ENCODE measurements around the gene ROCK1. TPM values are rescaled to one million over a fixed set of nuclear protein-coding genes. Genes with fewer than 3 reads are reported as not detected.

The ROCK1 gene
- total RNA-seq, result 42.7 and 56.0 TPM in 2 replicates

GRCh38 chr18:21111346-21112139 lies at the start of gene ROCK1:
Gene ROCK1, minus strand, starts transcription at chr18:21111813. Its CDS starts 903 bp downstream, at chr18:21110910.
- no peak for TF ChIP-seq CTCF (IDR thresholded peaks at IDR 0.05; ENCODE audit: extremely low read depth, low read depth, low read length)
- peaks cover 32% of the 10 kb centered on the region for H3K4me1 ChIP-seq (ENCODE audit: insufficient read depth, low read length)
- peak within 1 kb of the TSS; percentile 93 for H3K4me2 ChIP-seq (ENCODE audit: insufficient read depth, low read length)
- peak within 1 kb of the TSS; percentile 98 for H3K27ac ChIP-seq (ENCODE audit: low read depth, low read length)
- H3K36me3 ChIP-seq (ENCODE audit: insufficient read depth, low read length), result no peaks in the 10 kb centered on the region
- peak; percentile 97 for DNase-seq (ENCODE audit: insufficient read length, low spot score, missing footprints)
- H4K20me1 ChIP-seq (ENCODE audit: insufficient read depth, low read length), result peaks cover 38% of the 10 kb centered on the region
- no peaks in the 10 kb centered on the region for H3K27me3 ChIP-seq (ENCODE audit: insufficient read depth, low read length)
- H3K4me3 ChIP-seq (ENCODE audit: insufficient read depth, low read length), result peak within 1 kb of the TSS; percentile 97
- no peaks in the 10 kb centered on the region for H3K9me3 ChIP-seq (ENCODE audit: low read depth, low read length)
- H2AFZ ChIP-seq (ENCODE audit: low read length), result peak within 1 kb of the TSS; percentile 89
- H3K79me2 ChIP-seq (ENCODE audit: insufficient read depth, low read length), result peaks cover 49% of the 10 kb centered on the region

GRCh38 chr18:21155443-21155842 lies 43.8 kb upstream of the ROCK1 start:
- Histone ChIP-seq H3K27me3 (ENCODE audit: insufficient read depth, low read length) (no peaks in the 10 kb centered on the region), H3K27ac (ENCODE audit: low read depth, low read length) (no peak overlapping the region), H4K20me1 (ENCODE audit: insufficient read depth, low read length) (no peaks in the 10 kb centered on the region), H2AFZ (ENCODE audit: low read length) (no peak overlapping the region), H3K4me3 (ENCODE audit: insufficient read depth, low read length) (no peak overlapping the region), H3K4me1 (ENCODE audit: insufficient read depth, low read length) (no peaks in the 10 kb centered on the region), H3K9me3 (ENCODE audit: low read depth, low read length) (peaks cover 9% of the 10 kb centered on the region), H3K4me2 (ENCODE audit: insufficient read depth, low read length) (no peak overlapping the region), H3K79me2 (ENCODE audit: insufficient read depth, low read length) (no peaks in the 10 kb centered on the region), H3K36me3 (ENCODE audit: insufficient read depth, low read length) (no peaks in the 10 kb centered on the region)
- DNase-seq (ENCODE audit: insufficient read length, low spot score, missing footprints), result no peak
- no peak for TF ChIP-seq CTCF (IDR thresholded peaks at IDR 0.05; ENCODE audit: extremely low read depth, low read depth, low read length)

- Histone ChIP-seq H4K20me1 (ENCODE audit: insufficient read depth, low read length) (no peaks in the 10 kb centered on the region), H3K27ac (ENCODE audit: low read depth, low read length) (no peak overlapping the region), H3K36me3 (ENCODE audit: insufficient read depth, low read length) (no peaks in the 10 kb centered on the region), H3K9me3 (ENCODE audit: low read depth, low read length) (no peaks in the 10 kb centered on the region), H3K4me1 (ENCODE audit: insufficient read depth, low read length) (peaks cover 8% of the 10 kb centered on the region), H3K27me3 (ENCODE audit: insufficient read depth, low read length) (no peaks in the 10 kb centered on the region), H3K4me3 (ENCODE audit: insufficient read depth, low read length) (no peak overlapping the region), H3K79me2 (ENCODE audit: insufficient read depth, low read length) (no peaks in the 10 kb centered on the region), H3K4me2 (ENCODE audit: insufficient read depth, low read length) (no peak overlapping the region), H2AFZ (ENCODE audit: low read length) (peak overlapping the region; percentile 20)
- TF ChIP-seq CTCF (IDR thresholded peaks at IDR 0.05; ENCODE audit: extremely low read depth, low read depth, low read length), result no peak
- DNase-seq (ENCODE audit: insufficient read length, low spot score, missing footprints), result no peak
Measured at GRCh38 chr18:21146016-21146415, 34.4 kb upstream of the ROCK1 start.

GRCh38 chr18:21145371-21145770 lies 33.8 kb upstream of the ROCK1 start:
- DNase-seq (ENCODE audit: insufficient read length, low spot score, missing footprints), result no peak
- Histone ChIP-seq H3K79me2 (ENCODE audit: insufficient read depth, low read length) (no peaks in the 10 kb centered on the region), H3K4me2 (ENCODE audit: insufficient read depth, low read length) (no peak overlapping the region), H3K4me3 (ENCODE audit: insufficient read depth, low read length) (no peak overlapping the region), H3K9me3 (ENCODE audit: low read depth, low read length) (no peaks in the 10 kb centered on the region), H4K20me1 (ENCODE audit: insufficient read depth, low read length) (no peaks in the 10 kb centered on the region), H3K4me1 (ENCODE audit: insufficient read depth, low read length) (peaks cover 8% of the 10 kb centered on the region), H3K27ac (ENCODE audit: low read depth, low read length) (no peak overlapping the region), H3K36me3 (ENCODE audit: insufficient read depth, low read length) (no peaks in the 10 kb centered on the region), H2AFZ (ENCODE audit: low read length) (no peak overlapping the region), H3K27me3 (ENCODE audit: insufficient read depth, low read length) (no peaks in the 10 kb centered on the region)
- no peak for TF ChIP-seq CTCF (IDR thresholded peaks at IDR 0.05; ENCODE audit: extremely low read depth, low read depth, low read length)
